HepG2 (cell line): ENCODE results near the gene TTBK1. TPM values are rescaled to one million over a fixed set of nuclear protein-coding genes. Genes with fewer than 3 reads are reported as not detected.

Source experiments
- BHLHE40 ChIP-seq: IDR thresholded peaks from 2 replicates; pipeline ENCODE4 v1.6.1; 2011; ENCODE audit warnings: low read length, improper control_type of control experiment
- CHD2 ChIP-seq: IDR thresholded peaks from 2 replicates; pipeline ENCODE4 v1.6.1; 2011; ENCODE audit warnings: low read depth, low read length, improper control_type of control experiment
- FOXA3 ChIP-seq: IDR thresholded peaks from 2 replicates; pipeline ENCODE4 v1.6.1; 2016; ENCODE audit warnings: missing genetic modification reagents, missing compliant biosample characterization
- GTF2F1 ChIP-seq: fragments of 150-350 bp; IDR thresholded peaks from 2 replicates; pipeline ENCODE4 v1.6.1; 2014; ENCODE audit warnings: low read length
- PHF20 ChIP-seq: sonication (generic); formaldehyde crosslinking; IDR thresholded peaks from 2 replicates; pipeline ENCODE4 v1.5.0; 2020; ENCODE audit warnings: mild to moderate bottlenecking, missing genetic modification reagents
- PHF21A ChIP-seq: sonication (generic); formaldehyde crosslinking; IDR thresholded peaks from 2 replicates; pipeline ENCODE4 v1.5.0; 2020; ENCODE audit warnings: mild to moderate bottlenecking, missing genetic modification reagents
- PLRG1 ChIP-seq: fragments of 450-650 bp; conservative IDR thresholded peaks from 2 replicates; pipeline ENCODE4 v1.6.1; 2016
- RAD51 ChIP-seq: fragments of 450-650 bp; IDR thresholded peaks from 2 replicates; pipeline ENCODE4 v1.6.1; 2016; ENCODE audit warnings: borderline replicate concordance
- RBAK ChIP-seq: sonication (generic); formaldehyde crosslinking; IDR thresholded peaks from 2 replicates; pipeline ENCODE4 v1.5.1; 2020; ENCODE audit warnings: mild to moderate bottlenecking, missing genetic modification reagents
- SRSF4 ChIP-seq: fragments of 200-400 bp; formaldehyde crosslinking; IDR thresholded peaks from one replicate; pipeline ENCODE4 v1.6.1; 2018; ENCODE audit warnings: mild to moderate bottlenecking, low read depth, low read length, moderate library complexity; ENCODE audit not compliant: poor library complexity, severe bottlenecking
- ZBTB38 ChIP-seq: sonication (generic); formaldehyde crosslinking; IDR thresholded peaks from 2 replicates; pipeline ENCODE4 v1.5.1; 2020; ENCODE audit warnings: mild to moderate bottlenecking, missing genetic modification reagents
- ZBTB7B ChIP-seq: sonication (generic); formaldehyde crosslinking; IDR thresholded peaks from 2 replicates; pipeline ENCODE4 v1.4.0; 2020; ENCODE audit warnings: missing genetic modification reagents
- ZBTB8A ChIP-seq: sonication (generic); formaldehyde crosslinking; IDR thresholded peaks from 2 replicates; pipeline ENCODE4 v1.4.0; 2020; ENCODE audit warnings: mild to moderate bottlenecking, low read depth, missing genetic modification reagents, borderline replicate concordance
- ZNF121 ChIP-seq: sonication (generic); formaldehyde crosslinking; IDR thresholded peaks from 2 replicates; pipeline ENCODE4 v1.5.0; 2020; ENCODE audit warnings: mild to moderate bottlenecking, missing genetic modification reagents
- ZNF326 ChIP-seq: sonication (generic); formaldehyde crosslinking; IDR thresholded peaks from 2 replicates; pipeline ENCODE4 v1.4.0; 2020; ENCODE audit warnings: missing genetic modification reagents, borderline replicate concordance
- ZNF510 ChIP-seq: sonication (generic); formaldehyde crosslinking; IDR thresholded peaks from 2 replicates; pipeline ENCODE4 v1.4.0; 2020; ENCODE audit warnings: low read depth, mild to moderate bottlenecking, missing genetic modification reagents
- ZSCAN9 ChIP-seq: IDR thresholded peaks from 2 replicates; pipeline ENCODE4 v1.6.1; 2016; ENCODE audit warnings: borderline replicate concordance
- polyA plus RNA-seq, 8 experiments: library from polyadenylated mRNA; depleted of rRNA in 3 of 8; stranded (reverse) in 7 of 8; unstranded in 1 of 8; fragments of >200 nt; fragmentation: Illumina TruSeq in 4 of 8; extraction: Trizol in 4 of 8; gene quantifications; 2 replicates each; pipeline versions ENCODE4 v1.2.1 to v1.2.3, GENCODE V29; 2011 to 2016; ENCODE audit warnings: low read depth in 4 of 8, missing spikeins in 1 of 8, mixed read lengths in 1 of 8; ENCODE audit not compliant: insufficient read depth in 1 of 8
- total RNA-seq, 5 experiments: library from RNA; depleted of rRNA; stranded (reverse); fragments of >200 nt; fragmentation: Illumina TruSeq; extraction: Trizol; gene quantifications; 2 replicates each; pipeline ENCODE4 v1.2.3, GENCODE V29; 2016; ENCODE audit warnings: low read depth in 1 of 5
- TF ChIP-seq, protein P1 (sequence below): sonication (generic); formaldehyde crosslinking; IDR thresholded peaks from 2 replicates; pipeline ENCODE4 v1.4.0; 2020; ENCODE audit warnings: missing genetic modification reagents, borderline replicate concordance
- TF ChIP-seq, protein P2 (sequence below): sonication (generic); formaldehyde crosslinking; IDR thresholded peaks from 2 replicates; pipeline ENCODE4 v1.4.0; 2020; ENCODE audit warnings: missing genetic modification reagents, borderline replicate concordance
- TF ChIP-seq, protein P3 (sequence below): sonication (generic); formaldehyde crosslinking; IDR thresholded peaks from 2 replicates; pipeline ENCODE4 v1.4.0; 2020; ENCODE audit warnings: missing genetic modification reagents, mild to moderate bottlenecking, borderline replicate concordance
- TF ChIP-seq, protein P4 (sequence below): sonication (generic); formaldehyde crosslinking; IDR thresholded peaks from 2 replicates; pipeline ENCODE4 v1.4.0; 2020; ENCODE audit warnings: missing genetic modification reagents, low read depth, mild to moderate bottlenecking, borderline replicate concordance

TTBK1 gene
- total and polyA plus RNA-seq, 2 of the 13 experiments (the other 11 are each of a cell fraction or from before 2014, with no cell fraction given): 0.24 to 0.33 TPM

DNA sequence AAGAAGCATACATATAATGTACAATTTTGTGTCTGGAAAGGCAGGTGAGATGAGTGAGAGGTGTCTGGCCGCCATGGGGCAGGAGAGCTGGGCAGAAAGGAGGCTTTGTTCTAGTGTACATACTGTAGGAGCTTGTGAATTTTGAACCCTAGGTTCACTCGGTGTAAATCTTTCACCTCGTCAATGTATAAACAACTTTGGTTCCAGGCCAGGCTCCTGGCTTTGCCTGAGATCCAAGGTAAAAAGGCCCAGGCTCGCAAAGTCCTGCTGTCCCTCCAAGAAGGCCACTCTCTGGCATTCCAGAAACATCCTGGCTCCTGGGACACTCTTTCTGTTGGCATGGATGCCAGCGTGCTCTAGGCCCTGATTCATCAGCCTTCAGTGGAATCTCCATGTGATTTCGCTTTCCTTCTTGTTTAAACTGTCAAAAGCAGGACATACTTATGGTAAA is 47.6 kb downstream of the TTBK1 start (continued):
- peak; percentile 35; the same call in 1 of the 2 replicates for TF ChIP-seq ZNF121 (CRISPR knock-in tag)
- no peak for TF ChIP-seq PLRG1
- peak; percentile 73; the same call in 1 of the 2 replicates for TF ChIP-seq ZSCAN9 (CRISPR knock-in tag)
- TF ChIP-seq FOXA3 (CRISPR knock-in tag): peak; percentile 91
- no peak for TF ChIP-seq SRSF4
- TF ChIP-seq, protein P1, sequence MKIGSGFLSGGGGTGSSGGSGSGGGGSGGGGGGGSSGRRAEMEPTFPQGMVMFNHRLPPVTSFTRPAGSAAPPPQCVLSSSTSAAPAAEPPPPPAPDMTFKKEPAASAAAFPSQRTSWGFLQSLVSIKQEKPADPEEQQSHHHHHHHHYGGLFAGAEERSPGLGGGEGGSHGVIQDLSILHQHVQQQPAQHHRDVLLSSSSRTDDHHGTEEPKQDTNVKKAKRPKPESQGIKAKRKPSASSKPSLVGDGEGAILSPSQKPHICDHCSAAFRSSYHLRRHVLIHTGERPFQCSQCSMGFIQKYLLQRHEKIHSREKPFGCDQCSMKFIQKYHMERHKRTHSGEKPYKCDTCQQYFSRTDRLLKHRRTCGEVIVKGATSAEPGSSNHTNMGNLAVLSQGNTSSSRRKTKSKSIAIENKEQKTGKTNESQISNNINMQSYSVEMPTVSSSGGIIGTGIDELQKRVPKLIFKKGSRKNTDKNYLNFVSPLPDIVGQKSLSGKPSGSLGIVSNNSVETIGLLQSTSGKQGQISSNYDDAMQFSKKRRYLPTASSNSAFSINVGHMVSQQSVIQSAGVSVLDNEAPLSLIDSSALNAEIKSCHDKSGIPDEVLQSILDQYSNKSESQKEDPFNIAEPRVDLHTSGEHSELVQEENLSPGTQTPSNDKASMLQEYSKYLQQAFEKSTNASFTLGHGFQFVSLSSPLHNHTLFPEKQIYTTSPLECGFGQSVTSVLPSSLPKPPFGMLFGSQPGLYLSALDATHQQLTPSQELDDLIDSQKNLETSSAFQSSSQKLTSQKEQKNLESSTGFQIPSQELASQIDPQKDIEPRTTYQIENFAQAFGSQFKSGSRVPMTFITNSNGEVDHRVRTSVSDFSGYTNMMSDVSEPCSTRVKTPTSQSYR (CRISPR knock-in tag): no peak
- TF ChIP-seq, protein P2, sequence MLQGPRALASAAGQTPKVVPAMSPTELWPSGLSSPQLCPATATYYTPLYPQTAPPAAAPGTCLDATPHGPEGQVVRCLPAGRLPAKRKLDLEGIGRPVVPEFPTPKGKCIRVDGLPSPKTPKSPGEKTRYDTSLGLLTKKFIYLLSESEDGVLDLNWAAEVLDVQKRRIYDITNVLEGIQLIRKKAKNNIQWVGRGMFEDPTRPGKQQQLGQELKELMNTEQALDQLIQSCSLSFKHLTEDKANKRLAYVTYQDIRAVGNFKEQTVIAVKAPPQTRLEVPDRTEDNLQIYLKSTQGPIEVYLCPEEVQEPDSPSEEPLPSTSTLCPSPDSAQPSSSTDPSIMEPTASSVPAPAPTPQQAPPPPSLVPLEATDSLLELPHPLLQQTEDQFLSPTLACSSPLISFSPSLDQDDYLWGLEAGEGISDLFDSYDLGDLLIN (CRISPR knock-in tag): no peak
- peak; percentile 97 for TF ChIP-seq PHF21A (CRISPR knock-in tag)
- TF ChIP-seq GTF2F1: no peak
- TF ChIP-seq ZNF510: no peak
- no peak for TF ChIP-seq BHLHE40
- peak; percentile 36; the same call in 1 of the 2 replicates for TF ChIP-seq ZBTB7B
- no peak for TF ChIP-seq RBAK
- TF ChIP-seq, protein P3, sequence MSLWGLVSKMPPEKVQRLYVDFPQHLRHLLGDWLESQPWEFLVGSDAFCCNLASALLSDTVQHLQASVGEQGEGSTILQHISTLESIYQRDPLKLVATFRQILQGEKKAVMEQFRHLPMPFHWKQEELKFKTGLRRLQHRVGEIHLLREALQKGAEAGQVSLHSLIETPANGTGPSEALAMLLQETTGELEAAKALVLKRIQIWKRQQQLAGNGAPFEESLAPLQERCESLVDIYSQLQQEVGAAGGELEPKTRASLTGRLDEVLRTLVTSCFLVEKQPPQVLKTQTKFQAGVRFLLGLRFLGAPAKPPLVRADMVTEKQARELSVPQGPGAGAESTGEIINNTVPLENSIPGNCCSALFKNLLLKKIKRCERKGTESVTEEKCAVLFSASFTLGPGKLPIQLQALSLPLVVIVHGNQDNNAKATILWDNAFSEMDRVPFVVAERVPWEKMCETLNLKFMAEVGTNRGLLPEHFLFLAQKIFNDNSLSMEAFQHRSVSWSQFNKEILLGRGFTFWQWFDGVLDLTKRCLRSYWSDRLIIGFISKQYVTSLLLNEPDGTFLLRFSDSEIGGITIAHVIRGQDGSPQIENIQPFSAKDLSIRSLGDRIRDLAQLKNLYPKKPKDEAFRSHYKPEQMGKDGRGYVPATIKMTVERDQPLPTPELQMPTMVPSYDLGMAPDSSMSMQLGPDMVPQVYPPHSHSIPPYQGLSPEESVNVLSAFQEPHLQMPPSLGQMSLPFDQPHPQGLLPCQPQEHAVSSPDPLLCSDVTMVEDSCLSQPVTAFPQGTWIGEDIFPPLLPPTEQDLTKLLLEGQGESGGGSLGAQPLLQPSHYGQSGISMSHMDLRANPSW (CRISPR knock-in tag): no peak; the same call in 1 of the 2 replicates
- no peak for TF ChIP-seq ZNF326 (CRISPR knock-in tag)
- peak; percentile 32; the same call in 1 of the 2 replicates for TF ChIP-seq ZBTB38 (CRISPR knock-in tag)
- TF ChIP-seq, protein P4, sequence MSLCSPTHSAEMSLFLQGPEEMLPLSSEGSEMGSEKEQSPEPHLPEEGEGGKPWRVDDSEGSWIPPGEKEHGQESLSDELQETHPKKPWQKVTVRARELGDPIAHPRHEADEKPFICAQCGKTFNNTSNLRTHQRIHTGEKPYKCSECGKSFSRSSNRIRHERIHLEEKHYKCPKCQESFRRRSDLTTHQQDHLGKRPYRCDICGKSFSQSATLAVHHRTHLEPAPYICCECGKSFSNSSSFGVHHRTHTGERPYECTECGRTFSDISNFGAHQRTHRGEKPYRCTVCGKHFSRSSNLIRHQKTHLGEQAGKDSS: no peak
- no peak for TF ChIP-seq CHD2
- no peak; the same call in 1 of the 2 replicates for TF ChIP-seq PHF20
- no peak for TF ChIP-seq RAD51
- TF ChIP-seq ZBTB8A (CRISPR knock-in tag): no peak
